WTC11 (cell line): ENCODE measurements around the gene ATMIN.

ENCODE experiments used
- ELF4 ChIP-seq: sonication (generic); formaldehyde crosslinking; IDR thresholded peaks from 2 replicates; pipeline ENCODE4 v1.8.1; 2022; ENCODE audit warnings: low read depth, mild to moderate bottlenecking, moderate library complexity, missing genetic modification reagents
- FOXJ3 ChIP-seq: sonication (generic); formaldehyde crosslinking; IDR thresholded peaks from 2 replicates; pipeline ENCODE4 v1.9.0; 2021; ENCODE audit warnings: missing genetic modification reagents, mild to moderate bottlenecking, borderline replicate concordance
- HMGA2 ChIP-seq: fragments of 250-450 bp; sonication (Bioruptor Pico); IDR thresholded peaks from 2 replicates; pipeline ENCODE4 v1.4.0; 2021; ENCODE audit warnings: mild to moderate bottlenecking, moderate library complexity
- HMGXB4 ChIP-seq: sonication (generic); formaldehyde crosslinking; IDR thresholded peaks from 2 replicates; pipeline ENCODE4 v1.8.1; 2023; ENCODE audit warnings: mild to moderate bottlenecking, moderate library complexity, missing genetic modification reagents
- NR1H2 ChIP-seq: sonication (generic); formaldehyde crosslinking; IDR thresholded peaks from 2 replicates; pipeline ENCODE4 v1.9.0; 2021; ENCODE audit warnings: mild to moderate bottlenecking, moderate library complexity, missing genetic modification reagents
- SMAD3 ChIP-seq: sonication (generic); formaldehyde crosslinking; IDR thresholded peaks from 2 replicates; pipeline ENCODE4 v1.8.0; 2022; ENCODE audit warnings: missing genetic modification reagents, mild to moderate bottlenecking, borderline replicate concordance
- ZNF423 ChIP-seq: fragments of 250-450 bp; sonication (Bioruptor Pico); IDR thresholded peaks from 2 replicates; pipeline ENCODE4 v2.1.2; 2022; ENCODE audit warnings: mild to moderate bottlenecking, moderate library complexity
- TF ChIP-seq, protein P1 (sequence below): fragments of 200-600 bp; IDR thresholded peaks from 2 replicates; pipeline ENCODE4 v1.8.0; 2022; ENCODE audit warnings: antibody characterized with exemption
- TF ChIP-seq, protein P2 (sequence below): sonication (generic); formaldehyde crosslinking; IDR thresholded peaks from 2 replicates; pipeline ENCODE4 v1.8.0; 2022; ENCODE audit warnings: mild to moderate bottlenecking, missing genetic modification reagents
- TF ChIP-seq, protein P3 (sequence below): fragments of 250-450 bp; sonication (Bioruptor Pico); IDR thresholded peaks from 2 replicates; pipeline ENCODE4 v2.1.2; 2022; ENCODE audit warnings: mild to moderate bottlenecking, moderate library complexity
- TF ChIP-seq, protein P4 (sequence below): sonication (generic); formaldehyde crosslinking; conservative IDR thresholded peaks from 2 replicates; pipeline ENCODE4 v1.8.1; 2022; ENCODE audit warnings: mild to moderate bottlenecking, missing genetic modification reagents

DNA sequence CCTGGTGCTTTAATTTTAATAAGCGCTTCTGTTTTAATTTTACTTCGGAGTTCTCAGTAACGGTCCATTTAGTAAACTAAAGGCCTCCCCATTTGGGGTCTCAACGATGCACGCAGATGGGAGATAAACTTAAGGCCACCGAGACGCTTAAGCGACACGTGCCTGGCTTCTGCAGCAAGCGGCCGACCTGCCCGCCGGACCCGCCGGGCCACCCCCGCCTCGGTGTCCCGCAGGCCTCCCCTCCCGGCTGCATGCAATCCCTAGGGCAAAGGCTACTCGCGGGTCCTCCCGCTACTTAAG lies 60.0 kb downstream of the ATMIN start:
- TF ChIP-seq, protein P1, sequence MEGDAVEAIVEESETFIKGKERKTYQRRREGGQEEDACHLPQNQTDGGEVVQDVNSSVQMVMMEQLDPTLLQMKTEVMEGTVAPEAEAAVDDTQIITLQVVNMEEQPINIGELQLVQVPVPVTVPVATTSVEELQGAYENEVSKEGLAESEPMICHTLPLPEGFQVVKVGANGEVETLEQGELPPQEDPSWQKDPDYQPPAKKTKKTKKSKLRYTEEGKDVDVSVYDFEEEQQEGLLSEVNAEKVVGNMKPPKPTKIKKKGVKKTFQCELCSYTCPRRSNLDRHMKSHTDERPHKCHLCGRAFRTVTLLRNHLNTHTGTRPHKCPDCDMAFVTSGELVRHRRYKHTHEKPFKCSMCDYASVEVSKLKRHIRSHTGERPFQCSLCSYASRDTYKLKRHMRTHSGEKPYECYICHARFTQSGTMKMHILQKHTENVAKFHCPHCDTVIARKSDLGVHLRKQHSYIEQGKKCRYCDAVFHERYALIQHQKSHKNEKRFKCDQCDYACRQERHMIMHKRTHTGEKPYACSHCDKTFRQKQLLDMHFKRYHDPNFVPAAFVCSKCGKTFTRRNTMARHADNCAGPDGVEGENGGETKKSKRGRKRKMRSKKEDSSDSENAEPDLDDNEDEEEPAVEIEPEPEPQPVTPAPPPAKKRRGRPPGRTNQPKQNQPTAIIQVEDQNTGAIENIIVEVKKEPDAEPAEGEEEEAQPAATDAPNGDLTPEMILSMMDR, result no peak
- no peak for TF ChIP-seq NR1H2 (CRISPR knock-in tag)
- TF ChIP-seq ZNF423 (CRISPR knock-in tag), result no peak
- TF ChIP-seq HMGXB4 (CRISPR knock-in tag), result no peak
- TF ChIP-seq, protein P2, sequence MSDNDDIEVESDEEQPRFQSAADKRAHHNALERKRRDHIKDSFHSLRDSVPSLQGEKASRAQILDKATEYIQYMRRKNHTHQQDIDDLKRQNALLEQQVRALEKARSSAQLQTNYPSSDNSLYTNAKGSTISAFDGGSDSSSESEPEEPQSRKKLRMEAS (CRISPR knock-in tag), result no peak
- no peak for TF ChIP-seq ELF4 (CRISPR knock-in tag)
- TF ChIP-seq, protein P3, sequence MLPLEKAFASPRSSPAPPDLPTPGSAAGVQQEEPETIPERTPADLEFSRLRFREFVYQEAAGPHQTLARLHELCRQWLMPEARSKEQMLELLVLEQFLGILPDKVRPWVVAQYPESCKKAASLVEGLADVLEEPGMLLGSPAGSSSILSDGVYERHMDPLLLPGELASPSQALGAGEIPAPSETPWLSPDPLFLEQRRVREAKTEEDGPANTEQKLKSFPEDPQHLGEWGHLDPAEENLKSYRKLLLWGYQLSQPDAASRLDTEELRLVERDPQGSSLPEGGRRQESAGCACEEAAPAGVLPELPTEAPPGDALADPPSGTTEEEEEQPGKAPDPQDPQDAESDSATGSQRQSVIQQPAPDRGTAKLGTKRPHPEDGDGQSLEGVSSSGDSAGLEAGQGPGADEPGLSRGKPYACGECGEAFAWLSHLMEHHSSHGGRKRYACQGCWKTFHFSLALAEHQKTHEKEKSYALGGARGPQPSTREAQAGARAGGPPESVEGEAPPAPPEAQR (CRISPR knock-in tag), result no peak
- no peak for TF ChIP-seq FOXJ3 (CRISPR knock-in tag)
- TF ChIP-seq SMAD3, result no peak
- TF ChIP-seq, protein P4, sequence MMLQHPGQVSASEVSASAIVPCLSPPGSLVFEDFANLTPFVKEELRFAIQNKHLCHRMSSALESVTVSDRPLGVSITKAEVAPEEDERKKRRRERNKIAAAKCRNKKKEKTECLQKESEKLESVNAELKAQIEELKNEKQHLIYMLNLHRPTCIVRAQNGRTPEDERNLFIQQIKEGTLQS, result no peak
- no peak for TF ChIP-seq HMGA2 (CRISPR knock-in tag)
